ENCODE measurements around the gene MIA2. TPM values are rescaled to one million over a fixed set of nuclear protein-coding genes. Genes with fewer than 3 reads are reported as not detected.
A peak's percentile ranks its signal among the peaks of the same experiment; 100 is the strongest.
"Not testable (repeated sequence)": the region's sequence is repeated elsewhere in the genome, so short reads cannot be mapped to it uniquely, and the experiment has no call there.

MIA2 gene
- total RNA-seq, 2 donors from 2014 or later: 43.6 to 46.8 TPM

DNA sequence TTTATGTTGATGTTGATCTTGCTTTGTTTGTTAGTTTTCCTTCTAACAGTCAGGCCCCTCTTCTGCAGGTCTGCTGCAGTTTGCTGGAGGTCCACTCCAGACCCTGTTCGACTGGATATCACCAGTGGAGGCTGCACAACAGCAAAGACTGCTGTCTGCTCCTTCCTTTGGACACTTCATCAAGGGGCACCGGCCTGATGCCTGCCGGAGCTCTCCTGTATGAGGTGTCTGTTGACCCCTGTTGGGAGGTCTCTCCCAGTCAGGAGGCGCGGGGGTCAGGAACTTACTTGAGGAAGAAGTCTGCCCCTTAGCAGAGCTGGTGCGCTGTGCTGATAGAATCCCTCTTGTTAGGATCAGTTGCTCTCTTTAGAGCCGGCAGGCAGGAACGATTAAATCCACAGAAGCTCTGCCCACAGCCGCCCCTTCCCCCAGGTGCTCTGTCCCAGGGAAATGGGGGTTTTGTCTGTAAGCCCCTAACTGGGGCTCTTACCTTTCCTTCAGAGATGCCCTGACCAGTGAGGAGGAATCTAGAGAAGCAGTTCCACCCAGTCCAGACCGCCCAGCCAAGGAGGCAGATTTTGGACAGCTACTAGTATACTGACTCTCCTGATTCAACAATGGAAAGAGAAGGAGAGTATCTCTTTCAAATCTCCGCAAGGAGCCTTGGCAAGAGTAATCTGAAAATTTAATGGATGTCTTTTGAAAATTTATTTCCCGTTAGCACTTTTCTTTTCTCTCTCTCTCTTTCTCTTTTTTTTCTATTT lies 25.2 kb downstream of the MIA2 start:
- intact Hi-C loops (cut with DNase I): no loop called here
- ATAC-seq (no peak), DNase-seq (no peak)
- no peaks in the 10 kb centered on the region for H3K27me3 ChIP-seq
- H3K4me1 ChIP-seq: no peaks in the 10 kb centered on the region
- no peak for TF ChIP-seq POLR2A (IDR thresholded peaks at IDR 0.05)
- WGBS, 2 donors: 73 to 79% methylated on average over 6 to 12 of the region's 12 CpGs
- no peak overlapping the region for H3K4me3 ChIP-seq
- no peaks in the 10 kb centered on the region for H3K36me3 ChIP-seq (replicated peaks in 1 of 2; ENCODE audit: insufficient read depth in 1 of 2, low read depth in 2 of 2)
- no peaks in the 10 kb centered on the region for H3K9me3 ChIP-seq
- H3K27ac ChIP-seq: no peak overlapping the region

- H3K36me3 ChIP-seq (replicated peaks in 1 of 2; ENCODE audit: insufficient read depth in 1 of 2, low read depth in 2 of 2); H3K4me1 ChIP-seq; H3K4me3 ChIP-seq; DNase-seq; H3K9me3 ChIP-seq; H3K27me3 ChIP-seq; ATAC-seq; intact Hi-C loops (cut with DNase I); H3K27ac ChIP-seq: not testable (repeated sequence)
- WGBS, 2 donors: 86 to 93% methylated on average over 3 of the region's 3 CpGs
Measured at GRCh38 chr14:39260161-39260560, 26.4 kb downstream of the MIA2 start.

DNA sequence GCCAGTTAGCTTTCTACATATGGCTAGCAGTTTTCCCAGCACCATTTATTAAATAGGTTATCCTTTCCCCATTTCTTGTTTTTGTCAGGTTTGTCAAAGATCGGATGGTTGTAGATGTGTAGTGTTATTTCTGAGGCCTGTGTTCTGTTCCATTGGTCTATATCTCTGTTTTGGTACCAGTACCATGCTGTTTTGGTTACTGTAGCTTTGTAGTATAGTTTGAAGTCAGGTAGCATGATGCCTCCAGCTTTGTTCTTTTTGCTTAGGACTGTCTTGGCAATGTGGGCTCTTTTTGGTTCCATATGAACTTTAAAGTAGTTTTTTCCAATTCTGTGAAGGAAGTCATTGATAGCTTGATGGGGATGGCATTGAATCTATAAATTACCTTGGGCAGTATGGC lies 28.5 kb downstream of the MIA2 start:
- H3K27ac ChIP-seq; DNase-seq; H3K9me3 ChIP-seq; H3K4me3 ChIP-seq; ATAC-seq; H3K27me3 ChIP-seq; intact Hi-C loops (cut with DNase I); H3K36me3 ChIP-seq (replicated peaks in 1 of 2; ENCODE audit: insufficient read depth in 1 of 2, low read depth in 2 of 2): not testable (repeated sequence)
- 92 to 94% methylated on average over 1 of the region's 1 CpG for WGBS, 2 donors
- peaks cover 17% of the 10 kb centered on the region for H3K4me1 ChIP-seq

DNA sequence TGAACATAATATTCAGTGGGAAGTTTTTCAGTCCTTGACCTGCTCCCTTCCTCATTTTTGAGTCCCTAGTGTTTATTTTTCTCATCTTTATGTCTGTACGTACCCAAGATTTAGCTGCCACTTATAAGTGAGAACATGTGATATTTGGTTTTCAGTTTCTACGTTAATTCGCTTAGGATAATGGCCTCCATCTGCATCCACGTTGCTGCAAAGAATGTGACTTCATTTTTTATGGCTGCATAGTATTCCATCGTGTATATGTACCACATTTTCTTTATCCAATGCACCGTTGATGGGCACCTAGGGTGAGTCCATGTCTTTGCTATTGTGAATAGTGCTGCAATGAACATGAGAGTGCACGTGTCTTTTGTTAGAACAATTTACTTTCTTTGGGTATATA lies 30.3 kb downstream of the MIA2 start:
- H3K27ac ChIP-seq: no peak overlapping the region
- H3K4me3 ChIP-seq: no peak overlapping the region
- no peaks in the 10 kb centered on the region for H3K27me3 ChIP-seq
- H3K4me1 ChIP-seq: peaks cover 23% of the 10 kb centered on the region
- intact Hi-C loops (cut with DNase I): no loop called here
- H3K36me3 ChIP-seq (replicated peaks in 1 of 2; ENCODE audit: insufficient read depth in 1 of 2, low read depth in 2 of 2): no peaks in the 10 kb centered on the region
- 91 to 92% methylated on average over 6 to 7 of the region's 7 CpGs for WGBS, 2 donors
- no peak for DNase-seq
- ATAC-seq: no peak
- TF ChIP-seq CTCF (IDR thresholded peaks at IDR 0.05): no peak
- TF ChIP-seq POLR2A (IDR thresholded peaks at IDR 0.05): no peak
- no peaks in the 10 kb centered on the region for H3K9me3 ChIP-seq

GRCh38 chr14:39264558-39264957 lies 30.8 kb downstream of the MIA2 start:
- TF ChIP-seq CTCF (IDR thresholded peaks at IDR 0.05) (no peak), POLR2A (IDR thresholded peaks at IDR 0.05) (no peak)
- ATAC-seq (no peak), DNase-seq (no peak)
- no peaks in the 10 kb centered on the region for H3K27me3 ChIP-seq
- no peaks in the 10 kb centered on the region for H3K9me3 ChIP-seq
- no peaks in the 10 kb centered on the region for H3K36me3 ChIP-seq (replicated peaks in 1 of 2; ENCODE audit: insufficient read depth in 1 of 2, low read depth in 2 of 2)
- intact Hi-C loops (cut with DNase I): no loop called here
- H3K4me3 ChIP-seq: no peak overlapping the region
- H3K27ac ChIP-seq: peak overlapping the region in 1 of 4 donors; percentile 98
- H3K4me1 ChIP-seq: peaks cover 28% of the 10 kb centered on the region
- 68 to 72% methylated on average over 1 of the region's 1 CpG for WGBS, 2 donors

GRCh38 chr14:39265033-39265432 lies 31.3 kb downstream of the MIA2 start:
- intact Hi-C loops (cut with DNase I): no loop called here
- Histone ChIP-seq H3K9me3 (no peaks in the 10 kb centered on the region), H3K36me3 (replicated peaks in 1 of 2; ENCODE audit: insufficient read depth in 1 of 2, low read depth in 2 of 2) (no peaks in the 10 kb centered on the region), H3K27ac (peak overlapping the region in 3 of 4 donors; percentile 94 to 99 (median 98)), H3K27me3 (no peaks in the 10 kb centered on the region), H3K4me3 (no peak overlapping the region), H3K4me1 (peaks cover 32% of the 10 kb centered on the region)
- WGBS, 2 donors: 0 to 3% methylated on average over 2 of the region's 2 CpGs
- TF ChIP-seq POLR2A (IDR thresholded peaks at IDR 0.05) (no peak), CTCF (IDR thresholded peaks at IDR 0.05) (no peak)
- ATAC-seq (no peak), DNase-seq (peak in 2 of 4 donors; percentile 19 to 23)

Measured in body of pancreas (tissue), 4 donors.